Smooth muscle cell (in vitro differentiated cells): ENCODE data around the gene AGAP3. TPM values are rescaled to one million over a fixed set of nuclear protein-coding genes. Genes with fewer than 3 reads are reported as not detected.

Experiments used
- DNase-seq: peaks from one replicate; lab custom pipeline; 2025; ENCODE audit not compliant: unreplicated experiment; lab: John Stamatoyannopoulos, UW
- H2AFZ ChIP-seq: fragments of 200-600 bp; sonication (generic); 2 replicates; pipeline ENCODE4 v1.6.0; 2016; ENCODE audit warnings: antibody characterized with exemption, low read depth, mild to moderate bottlenecking
- H3F3A ChIP-seq: fragments of 200-600 bp; sonication (generic); 2 replicates; pipeline ENCODE4 v1.6.0; 2017; ENCODE audit warnings: antibody characterized with exemption, low read depth
- H3K27ac ChIP-seq: fragments of 200-600 bp; sonication (generic); 2 replicates; pipeline ENCODE4 v1.5.1; 2016; ENCODE audit warnings: low read depth, mild to moderate bottlenecking
- H3K27me3 ChIP-seq: fragments of 200-600 bp; sonication (generic); 2 replicates; pipeline ENCODE4 v1.6.1; 2016; ENCODE audit warnings: low read depth, mild to moderate bottlenecking
- H3K36me3 ChIP-seq: fragments of 200-600 bp; sonication (generic); 2 replicates; pipeline ENCODE4 v1.5.1; 2016; ENCODE audit warnings: low read depth
- H3K4me1 ChIP-seq: fragments of 200-600 bp; sonication (generic); 2 replicates; pipeline ENCODE4 v1.5.1; 2016; ENCODE audit warnings: low read depth
- H3K4me2 ChIP-seq: fragments of 200-600 bp; sonication (generic); 2 replicates; pipeline ENCODE4 v1.6.0; 2016; ENCODE audit warnings: mild to moderate bottlenecking
- H3K4me3 ChIP-seq: fragments of 200-600 bp; sonication (generic); 2 replicates; pipeline ENCODE4 v1.5.1; 2016; ENCODE audit warnings: mild to moderate bottlenecking
- H3K79me2 ChIP-seq: fragments of 200-600 bp; sonication (generic); 2 replicates; pipeline ENCODE4 v1.6.0; 2016; ENCODE audit warnings: low read depth, mild to moderate bottlenecking
- H3K9ac ChIP-seq: fragments of 200-600 bp; sonication (generic); 2 replicates; pipeline ENCODE4 v1.6.0; 2016; ENCODE audit warnings: low read depth
- H3K9me3 ChIP-seq: fragments of 200-600 bp; sonication (generic); replicated peaks from 2 replicates; pipeline ENCODE4 v1.5.1; 2016; ENCODE audit warnings: low read depth
- H4K20me1 ChIP-seq: fragments of 200-600 bp; sonication (generic); 2 replicates; pipeline ENCODE4 v1.6.0; 2016; ENCODE audit warnings: low read depth
- WGBS: methylation state at CpG from one replicate; pipeline ENCODE4 v1.1.7; 2016; ENCODE audit warnings: low lambda C conversion rate; 5-methylcytosine and 5-hydroxymethylcytosine counted together
- polyA plus RNA-seq: library from polyadenylated mRNA; unstranded; fragments of >200 nt; fragmentation: Nextera tagmentation; extraction: Ambion mirVana; gene quantifications from 2 replicates; pipeline ENCODE4 v1.2.1, GENCODE V29; 2016
- total RNA-seq: library from RNA; depleted of rRNA; stranded (reverse); fragments of >200 nt; gene quantifications from 2 replicates; pipeline ENCODE4 v1.2.3, GENCODE V29; 2014
- TF ChIP-seq, protein P1 (sequence below): fragments of 200-600 bp; sonication (generic); IDR thresholded peaks from 2 replicates; pipeline ENCODE4 v1.5.1; 2017; ENCODE audit warnings: borderline replicate concordance, mild to moderate bottlenecking, antibody characterized with exemption; ENCODE audit not compliant: insufficient read depth, poor library complexity, severe bottlenecking

The AGAP3 gene
- total and polyA plus RNA-seq, 2 experiments from 2014 or later, result 29.8 to 51.4 TPM

GRCh38 chr7:151062111-151062398 lies 24.2 kb upstream of the AGAP3 start:
- Histone ChIP-seq H3K4me2 (peak overlapping the region; percentile 94), H3K9me3 (no peaks in the 10 kb centered on the region), H3K36me3 (no peaks in the 10 kb centered on the region), H3K4me1 (peaks cover 32% of the 10 kb centered on the region), H3F3A (peaks cover 10% of the 10 kb centered on the region), H3K27me3 (no peaks in the 10 kb centered on the region), H3K4me3 (no peak overlapping the region), H3K9ac (no peak overlapping the region), H3K79me2 (peaks cover 21% of the 10 kb centered on the region), H3K27ac (peak overlapping the region; percentile 95), H4K20me1 (peaks cover 68% of the 10 kb centered on the region), H2AFZ (no peak overlapping the region)
- DNase-seq, result no peak
- TF ChIP-seq, protein P1, sequence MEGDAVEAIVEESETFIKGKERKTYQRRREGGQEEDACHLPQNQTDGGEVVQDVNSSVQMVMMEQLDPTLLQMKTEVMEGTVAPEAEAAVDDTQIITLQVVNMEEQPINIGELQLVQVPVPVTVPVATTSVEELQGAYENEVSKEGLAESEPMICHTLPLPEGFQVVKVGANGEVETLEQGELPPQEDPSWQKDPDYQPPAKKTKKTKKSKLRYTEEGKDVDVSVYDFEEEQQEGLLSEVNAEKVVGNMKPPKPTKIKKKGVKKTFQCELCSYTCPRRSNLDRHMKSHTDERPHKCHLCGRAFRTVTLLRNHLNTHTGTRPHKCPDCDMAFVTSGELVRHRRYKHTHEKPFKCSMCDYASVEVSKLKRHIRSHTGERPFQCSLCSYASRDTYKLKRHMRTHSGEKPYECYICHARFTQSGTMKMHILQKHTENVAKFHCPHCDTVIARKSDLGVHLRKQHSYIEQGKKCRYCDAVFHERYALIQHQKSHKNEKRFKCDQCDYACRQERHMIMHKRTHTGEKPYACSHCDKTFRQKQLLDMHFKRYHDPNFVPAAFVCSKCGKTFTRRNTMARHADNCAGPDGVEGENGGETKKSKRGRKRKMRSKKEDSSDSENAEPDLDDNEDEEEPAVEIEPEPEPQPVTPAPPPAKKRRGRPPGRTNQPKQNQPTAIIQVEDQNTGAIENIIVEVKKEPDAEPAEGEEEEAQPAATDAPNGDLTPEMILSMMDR, result no peak
- WGBS, result 22% methylated on average over 10 of the region's 11 CpGs

DNA sequence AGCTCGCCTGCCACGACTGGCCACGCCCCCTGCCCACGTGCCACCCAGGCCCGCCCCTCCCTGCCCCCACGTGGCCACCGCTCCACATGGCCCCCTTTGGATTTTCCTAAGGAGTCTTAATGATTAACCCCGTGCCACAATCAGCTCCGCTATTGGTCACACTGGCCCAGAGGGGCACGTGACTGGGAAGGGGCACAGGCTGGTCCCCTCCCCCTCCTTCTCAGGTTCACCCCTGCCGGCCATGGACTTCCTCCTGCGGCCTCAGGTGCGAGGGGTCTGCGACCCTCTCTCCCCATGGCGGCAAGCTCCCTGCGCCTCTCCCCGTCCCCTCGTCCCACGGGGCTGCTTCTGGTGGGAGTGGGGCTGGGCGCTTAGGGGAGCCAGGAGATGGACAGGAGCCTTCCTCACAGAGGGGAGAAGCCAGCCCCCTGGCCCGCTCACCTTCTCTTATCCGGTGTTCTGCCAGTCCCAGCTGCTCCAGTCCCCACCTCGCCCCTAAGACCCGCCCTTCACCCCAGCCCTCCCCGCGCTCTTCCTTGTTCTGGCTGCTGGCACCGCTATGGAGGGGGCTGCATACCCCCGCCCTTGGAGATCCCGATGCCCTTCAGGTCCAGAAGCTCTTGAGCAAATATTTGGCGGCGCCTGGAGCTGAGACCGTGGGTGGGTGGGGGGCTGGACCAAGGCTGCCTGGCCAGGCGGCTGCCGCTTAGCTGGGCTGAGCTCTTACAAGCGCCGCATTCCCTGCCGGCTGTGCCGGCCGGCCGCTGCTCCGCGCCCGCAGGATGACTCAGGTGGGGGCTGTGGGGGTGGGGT lies 23.7 kb upstream of the AGAP3 start:
- Histone ChIP-seq H3K79me2 (peaks cover 21% of the 10 kb centered on the region), H3K27me3 (no peaks in the 10 kb centered on the region), H3K4me1 (peaks cover 28% of the 10 kb centered on the region), H3K9ac (peak overlapping the region; percentile 68), H3F3A (peaks cover 10% of the 10 kb centered on the region), H3K36me3 (no peaks in the 10 kb centered on the region), H3K4me2 (peak overlapping the region; percentile 94), H3K4me3 (peak overlapping the region; percentile 46), H3K27ac (peak overlapping the region; percentile 95), H4K20me1 (peaks cover 74% of the 10 kb centered on the region), H2AFZ (no peak overlapping the region), H3K9me3 (no peaks in the 10 kb centered on the region)
- TF ChIP-seq, protein P1, result no peak
- WGBS, result 6% methylated on average over 43 of the region's 43 CpGs
- DNase-seq, result peak; percentile 56

- H3K9me3 ChIP-seq, result no peaks in the 10 kb centered on the region
- peaks cover 28% of the 10 kb centered on the region for H3K4me1 ChIP-seq
- peak overlapping the region; percentile 94 for H3K4me2 ChIP-seq
- no peak overlapping the region for H2AFZ ChIP-seq
- H4K20me1 ChIP-seq, result peaks cover 80% of the 10 kb centered on the region
- H3K4me3 ChIP-seq, result peak overlapping the region; percentile 46
- H3K27me3 ChIP-seq, result no peaks in the 10 kb centered on the region
- TF ChIP-seq, protein P1, result no peak
- H3K79me2 ChIP-seq, result peaks cover 21% of the 10 kb centered on the region
- no peak for DNase-seq
- H3K9ac ChIP-seq, result no peak overlapping the region
- H3F3A ChIP-seq, result peaks cover 10% of the 10 kb centered on the region
- no peaks in the 10 kb centered on the region for H3K36me3 ChIP-seq
- WGBS, result 12% methylated on average over 11 of the region's 11 CpGs
- H3K27ac ChIP-seq, result peak overlapping the region; percentile 95
Measured at GRCh38 chr7:151063212-151063561, 23.1 kb upstream of the AGAP3 start.

- H3K27ac ChIP-seq, result no peak overlapping the region
- H3K9ac ChIP-seq, result no peak overlapping the region
- TF ChIP-seq, protein P1, result no peak
- H3F3A ChIP-seq, result peaks cover 10% of the 10 kb centered on the region
- H3K79me2 ChIP-seq, result peaks cover 21% of the 10 kb centered on the region
- H2AFZ ChIP-seq, result no peak overlapping the region
- DNase-seq, result no peak
- no peaks in the 10 kb centered on the region for H3K27me3 ChIP-seq
- 94% methylated on average over 18 of the region's 18 CpGs for WGBS
- H3K4me2 ChIP-seq, result no peak overlapping the region
- H3K36me3 ChIP-seq, result no peaks in the 10 kb centered on the region
- H3K4me1 ChIP-seq, result peaks cover 25% of the 10 kb centered on the region
- peaks cover 87% of the 10 kb centered on the region for H4K20me1 ChIP-seq
- H3K4me3 ChIP-seq, result no peak overlapping the region
- H3K9me3 ChIP-seq, result no peaks in the 10 kb centered on the region
Measured at GRCh38 chr7:151064454-151064853, 21.8 kb upstream of the AGAP3 start.
